Neural crest cell (in vitro differentiated cells): ENCODE measurements around the gene GET3. TPM values are rescaled to one million over a fixed set of nuclear protein-coding genes. Genes with fewer than 3 reads are reported as not detected.

Experiments
- DNase-seq: peaks from one replicate; pipeline ENCODE4 v3.0.0; 2021; ENCODE audit warnings: low read depth, mixed read lengths, low spot score
- H3K27ac Mint-ChIP-seq: one replicate; pipeline ENCODE4 v1.8.0; 2021; ENCODE audit warnings: mild to moderate bottlenecking, mixed read lengths; ENCODE audit not compliant: unreplicated experiment
- H3K27me3 Mint-ChIP-seq: 2 replicates; pipeline ENCODE4 v1.8.0; 2021; ENCODE audit warnings: low read depth, mild to moderate bottlenecking, mixed read lengths
- H3K36me3 Mint-ChIP-seq: 2 replicates; pipeline ENCODE4 v1.8.0; 2021; ENCODE audit warnings: low read depth, mild to moderate bottlenecking, mixed read lengths
- H3K4me1 Mint-ChIP-seq: 2 replicates; pipeline ENCODE4 v1.8.0; 2021; ENCODE audit warnings: mixed read lengths
- H3K4me3 Mint-ChIP-seq: one replicate; pipeline ENCODE4 v1.8.0; 2021; ENCODE audit warnings: mild to moderate bottlenecking, mixed read lengths
- H3K9me3 Mint-ChIP-seq: 2 replicates; pipeline ENCODE4 v1.8.0; 2021; ENCODE audit warnings: mixed read lengths
- CTCF ChIP-seq: fragments of 200-600 bp; sonication (generic); conservative IDR thresholded peaks from 2 replicates; pipeline ENCODE4 v1.5.0; 2021; ENCODE audit warnings: antibody characterized with exemption, mild to moderate bottlenecking
- total RNA-seq: library from RNA; stranded (reverse); gene quantifications from 2 replicates; pipeline ENCODE4 v1.2.1, GENCODE V29; 2021

GET3 gene
- total RNA-seq, 1 donor from 2014 or later, result 72.5 TPM

GRCh38 chr19:12701596-12702282 lies 35.6 kb upstream of the GET3 start:
- H3K27me3 Mint-ChIP-seq, result peaks cover 5% of the 10 kb centered on the region
- peaks cover 11% of the 10 kb centered on the region for H3K36me3 Mint-ChIP-seq
- no peak overlapping the region for H3K27ac Mint-ChIP-seq
- DNase-seq, result no peak
- H3K4me1 Mint-ChIP-seq, result peaks cover 12% of the 10 kb centered on the region
- H3K9me3 Mint-ChIP-seq, result no peaks in the 10 kb centered on the region
- TF ChIP-seq CTCF, result no peak
- no peak overlapping the region for H3K4me3 Mint-ChIP-seq

GRCh38 chr19:12703046-12703445 lies 34.3 kb upstream of the GET3 start:
- peak overlapping the region; percentile 81 for H3K4me3 Mint-ChIP-seq

GRCh38 chr19:12705169-12705568 lies 32.1 kb upstream of the GET3 start:
- DNase-seq, result no peak
- peaks cover 11% of the 10 kb centered on the region for H3K36me3 Mint-ChIP-seq
- peaks cover 6% of the 10 kb centered on the region for H3K4me1 Mint-ChIP-seq
- no peak overlapping the region for H3K27ac Mint-ChIP-seq
- no peak overlapping the region for H3K4me3 Mint-ChIP-seq
- no peak for TF ChIP-seq CTCF
- no peaks in the 10 kb centered on the region for H3K9me3 Mint-ChIP-seq
- peaks cover 4% of the 10 kb centered on the region for H3K27me3 Mint-ChIP-seq

More at GRCh38 chr19:12703046-12703445, 34.3 kb upstream of the GET3 start:
- peak; percentile 50 for DNase-seq
- H3K27ac Mint-ChIP-seq, result no peak overlapping the region
- no peaks in the 10 kb centered on the region for H3K9me3 Mint-ChIP-seq
- TF ChIP-seq CTCF, result no peak
- H3K4me1 Mint-ChIP-seq, result peaks cover 8% of the 10 kb centered on the region
- peaks cover 4% of the 10 kb centered on the region for H3K27me3 Mint-ChIP-seq
- H3K36me3 Mint-ChIP-seq, result peaks cover 11% of the 10 kb centered on the region

- H3K4me3 Mint-ChIP-seq, result no peak overlapping the region
- peaks cover 4% of the 10 kb centered on the region for H3K27me3 Mint-ChIP-seq
- peaks cover 11% of the 10 kb centered on the region for H3K36me3 Mint-ChIP-seq
- DNase-seq, result no peak
- peaks cover 6% of the 10 kb centered on the region for H3K4me1 Mint-ChIP-seq
- H3K9me3 Mint-ChIP-seq, result no peaks in the 10 kb centered on the region
- H3K27ac Mint-ChIP-seq, result no peak overlapping the region
- no peak for TF ChIP-seq CTCF
These were observed 31.5 kb upstream of the GET3 start for GRCh38 chr19:12705654-12706331.

- TF ChIP-seq CTCF, result no peak
- Mint-ChIP-seq H3K27me3 (peaks cover 4% of the 10 kb centered on the region), H3K4me1 (peaks cover 6% of the 10 kb centered on the region), H3K27ac (no peak overlapping the region), H3K4me3 (no peak overlapping the region), H3K9me3 (no peaks in the 10 kb centered on the region), H3K36me3 (peaks cover 11% of the 10 kb centered on the region)
- DNase-seq, result no peak
These were observed 31.0 kb upstream of the GET3 start for GRCh38 chr19:12706332-12706718.
